Fibroblast of lung (primary cell): ENCODE data around the gene NRXN2. TPM values are rescaled to one million over a fixed set of nuclear protein-coding genes. Genes with fewer than 3 reads are reported as not detected.

ENCODE experiments used
- DNase-seq, 2 donors: peaks; one replicate each; pipeline versions ENCODE4 v3.0.0 to v3.0.0-alpha.2; 2010; ENCODE audit warnings: low read depth in 2 of 2
- H2AFZ ChIP-seq: 2 replicates; pipeline ENCODE4 v1.5.1; 2012; ENCODE audit warnings: low read length, control low read depth, inconsistent platforms
- H3K27ac ChIP-seq: 2 replicates; pipeline ENCODE4 v1.5.1; 2011; ENCODE audit warnings: low read length, control low read depth; ENCODE audit not compliant: insufficient read depth
- H3K27me3 ChIP-seq: 2 replicates; pipeline ENCODE4 v1.5.1; 2011; ENCODE audit warnings: mild to moderate bottlenecking, low read length; ENCODE audit not compliant: control insufficient read depth, insufficient read depth
- H3K36me3 ChIP-seq: 2 replicates; pipeline ENCODE4 v1.5.1; 2011; ENCODE audit warnings: low read length; ENCODE audit not compliant: control insufficient read depth, insufficient read depth
- H3K4me1 ChIP-seq: 2 replicates; pipeline ENCODE4 v1.5.1; 2011; ENCODE audit warnings: low read length; ENCODE audit not compliant: control insufficient read depth, insufficient read depth; ENCODE audit errors: extremely low read depth
- H3K4me2 ChIP-seq: 2 replicates; pipeline ENCODE4 v1.5.1; 2011; ENCODE audit warnings: low read length, control low read depth; ENCODE audit not compliant: insufficient read depth; ENCODE audit errors: extremely low read depth
- H3K4me3 ChIP-seq, 4 experiments: fragments of 200-600 bp in 1 of 4; sonication (generic) in 1 of 4; replicated peaks in 1 of 4; 2 replicates each; pipeline ENCODE4 v1.5.1; 2011 to 2016; ENCODE audit warnings: low read length in 4 of 4, low read depth in 3 of 4, mild to moderate bottlenecking in 3 of 4, control low read depth in 2 of 4, inconsistent platforms in 1 of 4, mixed read lengths in 1 of 4; ENCODE audit not compliant: insufficient read depth in 1 of 4; ENCODE audit errors: control extremely low read depth in 1 of 4
- H3K79me2 ChIP-seq: 2 replicates; pipeline ENCODE4 v1.5.1; 2012; ENCODE audit warnings: mild to moderate bottlenecking, low read length, inconsistent platforms; ENCODE audit not compliant: control insufficient read depth, insufficient read depth
- H3K9ac ChIP-seq: 2 replicates; pipeline ENCODE4 v1.5.1; 2011; ENCODE audit warnings: mild to moderate bottlenecking, low read length, control low read depth; ENCODE audit not compliant: insufficient read depth
- H3K9me3 ChIP-seq: 2 replicates; pipeline ENCODE4 v1.5.1; 2012; ENCODE audit warnings: low read depth, low read length; ENCODE audit not compliant: control insufficient read depth, insufficient read depth
- H4K20me1 ChIP-seq: 2 replicates; pipeline ENCODE4 v1.5.1; 2011; ENCODE audit warnings: low read length; ENCODE audit not compliant: control insufficient read depth, insufficient read depth; ENCODE audit errors: extremely low read depth
- EZH2 ChIP-seq: IDR thresholded peaks from 2 replicates; pipeline ENCODE4 v1.5.1; 2012; ENCODE audit warnings: low read length, control low read depth, mild to moderate bottlenecking; ENCODE audit errors: missing control alignments
- polyA plus RNA-seq, 2 donors: library from polyadenylated mRNA; depleted of rRNA in 1 of 2; stranded (reverse) in 1 of 2; unstranded in 1 of 2; fragments of >200 nt; gene quantifications; 2 replicates each; pipeline ENCODE4 v1.2.1, GENCODE V29; 2011 to 2012; ENCODE audit warnings: missing spikeins in 1 of 2
- total RNA-seq: library from RNA; depleted of rRNA; stranded (reverse); fragments of >200 nt; gene quantifications from 2 replicates; pipeline ENCODE4 v1.2.1, GENCODE V29; 2014
- TF ChIP-seq, protein P1 (sequence below), 2 donors: IDR thresholded peaks in 1 of 2; conservative IDR thresholded peaks in 1 of 2; 1 replicate in 1 of 2; 2 replicates in 1 of 2; pipeline ENCODE4 v1.5.1; 2011 to 2012; ENCODE audit warnings: low read length in 2 of 2, control low read depth in 1 of 2, inconsistent platforms in 1 of 2, low read depth in 1 of 2, mild to moderate bottlenecking in 1 of 2

Gene NRXN2
- total and polyA plus RNA-seq, 2 donors (not counting 1 experiment from before 2014, with no cell fraction given), result under 0.01 to 0.75 TPM

DNA sequence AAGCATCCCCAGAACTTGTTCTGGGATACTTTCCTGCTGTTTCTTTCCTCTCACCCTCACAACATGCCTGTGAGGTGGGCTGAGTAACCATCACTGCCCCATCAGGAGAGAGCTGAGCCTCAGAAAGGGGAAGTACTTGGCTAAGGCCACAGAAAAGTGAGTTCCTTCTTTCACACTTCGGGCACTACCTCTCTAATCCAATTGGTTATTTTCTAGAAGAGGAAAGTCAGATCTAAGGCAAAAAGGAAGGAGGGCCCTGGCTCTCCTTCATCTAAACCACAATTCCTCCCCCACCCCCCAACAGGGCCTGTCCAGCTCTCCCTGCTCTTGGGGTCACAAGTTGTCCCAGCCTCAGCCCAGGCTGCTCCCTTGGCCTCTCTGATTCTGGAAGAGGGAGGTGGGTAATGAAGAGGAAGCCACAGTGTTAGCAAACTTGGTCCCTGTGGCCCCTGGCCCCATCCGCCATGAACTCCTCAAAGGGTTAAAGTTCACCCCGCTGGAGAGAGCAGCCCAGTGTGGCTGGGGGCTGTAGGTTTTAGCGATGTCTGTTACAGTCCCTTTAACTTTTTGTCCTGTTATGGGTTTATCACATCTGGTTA lies 98.0 kb downstream of the NRXN2 start:
- H2AFZ ChIP-seq, result no peak overlapping the region
- DNase-seq, result no peak
- no peaks in the 10 kb centered on the region for H3K36me3 ChIP-seq
- no peak for TF ChIP-seq EZH2
- no peak overlapping the region for H3K4me2 ChIP-seq
- H3K79me2 ChIP-seq, result no peaks in the 10 kb centered on the region
- H4K20me1 ChIP-seq, result no peaks in the 10 kb centered on the region
- H3K9ac ChIP-seq, result no peak overlapping the region
- H3K9me3 ChIP-seq, result no peaks in the 10 kb centered on the region
- H3K4me3 ChIP-seq, result no peak overlapping the region
- peaks cover 2% of the 10 kb centered on the region for H3K27me3 ChIP-seq
- H3K27ac ChIP-seq, result no peak overlapping the region
- no peaks in the 10 kb centered on the region for H3K4me1 ChIP-seq

DNA sequence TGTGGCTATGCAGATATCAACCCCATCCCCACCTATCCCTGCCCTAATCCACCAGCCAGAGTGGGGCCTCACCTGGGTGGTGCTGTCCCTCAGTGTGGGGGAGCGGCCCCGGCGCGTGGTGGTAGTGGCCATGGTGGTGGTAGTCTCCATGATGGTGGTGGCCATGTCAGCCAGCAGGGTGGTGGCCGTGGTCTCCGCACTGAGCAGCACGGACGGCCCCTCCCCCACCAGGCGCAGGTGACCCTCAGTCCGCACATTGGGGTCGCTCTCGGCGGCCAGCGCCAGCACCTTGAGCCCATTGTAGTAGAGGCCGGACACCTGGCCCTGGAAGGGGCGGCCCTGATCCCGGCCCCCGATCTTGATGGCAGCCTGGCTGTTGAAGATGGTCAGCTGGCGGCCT lies 100.3 kb downstream of the NRXN2 start:
- H3K27ac ChIP-seq, result no peak overlapping the region
- TF ChIP-seq EZH2, result no peak
- TF ChIP-seq, protein P1, sequence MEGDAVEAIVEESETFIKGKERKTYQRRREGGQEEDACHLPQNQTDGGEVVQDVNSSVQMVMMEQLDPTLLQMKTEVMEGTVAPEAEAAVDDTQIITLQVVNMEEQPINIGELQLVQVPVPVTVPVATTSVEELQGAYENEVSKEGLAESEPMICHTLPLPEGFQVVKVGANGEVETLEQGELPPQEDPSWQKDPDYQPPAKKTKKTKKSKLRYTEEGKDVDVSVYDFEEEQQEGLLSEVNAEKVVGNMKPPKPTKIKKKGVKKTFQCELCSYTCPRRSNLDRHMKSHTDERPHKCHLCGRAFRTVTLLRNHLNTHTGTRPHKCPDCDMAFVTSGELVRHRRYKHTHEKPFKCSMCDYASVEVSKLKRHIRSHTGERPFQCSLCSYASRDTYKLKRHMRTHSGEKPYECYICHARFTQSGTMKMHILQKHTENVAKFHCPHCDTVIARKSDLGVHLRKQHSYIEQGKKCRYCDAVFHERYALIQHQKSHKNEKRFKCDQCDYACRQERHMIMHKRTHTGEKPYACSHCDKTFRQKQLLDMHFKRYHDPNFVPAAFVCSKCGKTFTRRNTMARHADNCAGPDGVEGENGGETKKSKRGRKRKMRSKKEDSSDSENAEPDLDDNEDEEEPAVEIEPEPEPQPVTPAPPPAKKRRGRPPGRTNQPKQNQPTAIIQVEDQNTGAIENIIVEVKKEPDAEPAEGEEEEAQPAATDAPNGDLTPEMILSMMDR (conservative IDR thresholded peaks at IDR 0.05 in 1 of 2, IDR thresholded peaks at IDR 0.05 in 1 of 2; ENCODE audit: low read depth in 1 of 2, low read length in 2 of 2), result no peak
- no peak overlapping the region for H2AFZ ChIP-seq

DNA sequence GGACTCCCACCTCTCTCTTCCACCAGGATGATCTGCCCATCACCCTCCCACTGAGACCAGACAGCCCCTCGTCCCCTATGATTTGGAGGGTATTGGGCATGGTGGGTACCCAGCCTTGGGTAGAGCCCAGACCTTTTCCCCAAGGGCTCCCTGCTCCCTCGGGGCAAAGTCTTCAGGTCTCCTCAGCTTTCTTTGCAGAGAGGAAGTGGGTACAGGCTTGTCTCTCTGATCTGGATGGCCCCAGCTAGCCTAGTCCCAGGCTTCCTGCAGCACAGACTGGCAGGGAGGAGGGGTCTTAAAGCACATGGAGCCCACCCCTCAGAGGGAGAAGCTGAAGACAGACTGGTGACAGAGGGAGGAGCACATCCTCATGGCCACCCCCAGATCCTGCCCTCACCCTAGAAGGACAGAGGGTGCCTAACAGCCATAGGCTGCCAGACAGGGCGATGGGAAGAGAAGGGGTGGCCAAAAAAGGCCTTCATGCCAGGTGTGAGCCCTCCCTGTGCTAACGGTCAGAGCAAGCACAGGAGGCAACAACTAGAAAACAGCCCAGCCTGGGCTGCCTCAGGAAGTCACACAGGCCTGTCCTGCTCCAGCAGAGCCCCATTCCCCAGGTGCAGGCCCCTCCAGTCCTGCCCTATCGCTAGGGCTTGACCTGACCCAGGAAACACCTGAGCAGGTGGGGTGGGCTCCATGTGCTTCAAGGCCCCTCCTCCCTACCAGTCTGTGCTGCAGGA lies 101.5 kb downstream of the NRXN2 start:
- no peaks in the 10 kb centered on the region for H3K36me3 ChIP-seq

More for the DNA sequence above, 100.3 kb downstream of the NRXN2 start:
- Histone ChIP-seq H3K4me1 (no peaks in the 10 kb centered on the region), H3K9me3 (no peaks in the 10 kb centered on the region), H3K4me3 (no peak overlapping the region), H3K4me2 (no peak overlapping the region), H3K27me3 (peaks cover 2% of the 10 kb centered on the region), H3K36me3 (no peaks in the 10 kb centered on the region), H3K79me2 (no peaks in the 10 kb centered on the region), H4K20me1 (no peaks in the 10 kb centered on the region), H3K9ac (no peak overlapping the region)
- DNase-seq, result no peak

More for the DNA sequence above, 101.5 kb downstream of the NRXN2 start:
- Histone ChIP-seq H3K4me3 (no peak overlapping the region), H3K27me3 (peaks cover 2% of the 10 kb centered on the region), H3K79me2 (no peaks in the 10 kb centered on the region), H3K27ac (no peak overlapping the region), H4K20me1 (no peaks in the 10 kb centered on the region), H2AFZ (no peak overlapping the region), H3K4me1 (no peaks in the 10 kb centered on the region), H3K9me3 (no peaks in the 10 kb centered on the region), H3K9ac (no peak overlapping the region), H3K4me2 (no peak overlapping the region)
- DNase-seq, result no peak
- no peak for TF ChIP-seq EZH2
- TF ChIP-seq, protein P1 (conservative IDR thresholded peaks at IDR 0.05 in 1 of 2, IDR thresholded peaks at IDR 0.05 in 1 of 2; ENCODE audit: low read depth in 1 of 2, low read length in 2 of 2), result no peak
